Adipocyte (in vitro differentiated cells): Measurements from ENCODE around the gene DLL4.
A peak's percentile ranks its signal among the peaks of the same experiment; 100 is the strongest.

Source experiments
- DNase-seq: peaks from one replicate; pipeline ENCODE4 v3.0.0-alpha.2; 2015; ENCODE audit warnings: low read depth
- H3K27me3 ChIP-seq: replicated peaks from 2 replicates; pipeline ENCODE4 v1.7.0; 2013; ENCODE audit warnings: mild to moderate bottlenecking, low read length, moderate library complexity; ENCODE audit not compliant: control insufficient read depth, insufficient read depth
- H3K36me3 ChIP-seq: 2 replicates; pipeline ENCODE4 v1.7.0; 2013; ENCODE audit warnings: low read length, mild to moderate bottlenecking, moderate library complexity; ENCODE audit not compliant: control insufficient read depth, insufficient read depth, severe bottlenecking
- H3K4me1 ChIP-seq: 2 replicates; pipeline ENCODE4 v1.7.0; 2013; ENCODE audit warnings: mild to moderate bottlenecking, low read length, moderate library complexity; ENCODE audit not compliant: control insufficient read depth, insufficient read depth
- H3K4me3 ChIP-seq: 2 replicates; pipeline ENCODE4 v1.7.0; 2013; ENCODE audit warnings: mild to moderate bottlenecking, low read length, moderate library complexity
- H3K9ac ChIP-seq: 2 replicates; pipeline ENCODE4 v1.7.0; 2013; ENCODE audit warnings: mild to moderate bottlenecking, low read length, moderate library complexity
- H3K9me3 ChIP-seq: 2 replicates; pipeline ENCODE4 v1.7.0; 2013; ENCODE audit warnings: mild to moderate bottlenecking, low read length, moderate library complexity; ENCODE audit not compliant: control insufficient read depth

DLL4 gene

GRCh38 chr15:40930430-40931299 is 1.5 kb downstream of the DLL4 start:
- no peaks in the 10 kb centered on the region for H3K9me3 ChIP-seq
- H3K36me3 ChIP-seq, result no peaks in the 10 kb centered on the region
- H3K9ac ChIP-seq, result no peak overlapping the region
- peaks cover 67% of the 10 kb centered on the region for H3K27me3 ChIP-seq
- H3K4me1 ChIP-seq, result peaks cover 21% of the 10 kb centered on the region
- peak; percentile 47 for DNase-seq
- H3K4me3 ChIP-seq, result no peak overlapping the region

- no peaks in the 10 kb centered on the region for H3K36me3 ChIP-seq
- DNase-seq, result no peak
- H3K4me1 ChIP-seq, result peaks cover 17% of the 10 kb centered on the region
- H3K9ac ChIP-seq, result no peak overlapping the region
- H3K4me3 ChIP-seq, result no peak overlapping the region
- H3K9me3 ChIP-seq, result no peaks in the 10 kb centered on the region
- peaks cover 71% of the 10 kb centered on the region for H3K27me3 ChIP-seq
Observed at GRCh38 chr15:40931300-40932142, 2.4 kb downstream of the DLL4 start.

- Histone ChIP-seq H3K9ac (no peak overlapping the region), H3K4me3 (no peak overlapping the region), H3K4me1 (peaks cover 17% of the 10 kb centered on the region), H3K27me3 (peaks cover 64% of the 10 kb centered on the region), H3K9me3 (no peaks in the 10 kb centered on the region), H3K36me3 (no peaks in the 10 kb centered on the region)
- DNase-seq, result no peak
Observed at GRCh38 chr15:40932156-40932555, 3.0 kb downstream of the DLL4 start.

GRCh38 chr15:40932649-40933516 is 3.7 kb downstream of the DLL4 start:
- H3K9ac ChIP-seq, result no peak overlapping the region
- no peak for DNase-seq
- no peak overlapping the region for H3K4me3 ChIP-seq
- H3K36me3 ChIP-seq, result no peaks in the 10 kb centered on the region
- H3K9me3 ChIP-seq, result no peaks in the 10 kb centered on the region
- peaks cover 60% of the 10 kb centered on the region for H3K27me3 ChIP-seq
- peaks cover 17% of the 10 kb centered on the region for H3K4me1 ChIP-seq

DNA sequence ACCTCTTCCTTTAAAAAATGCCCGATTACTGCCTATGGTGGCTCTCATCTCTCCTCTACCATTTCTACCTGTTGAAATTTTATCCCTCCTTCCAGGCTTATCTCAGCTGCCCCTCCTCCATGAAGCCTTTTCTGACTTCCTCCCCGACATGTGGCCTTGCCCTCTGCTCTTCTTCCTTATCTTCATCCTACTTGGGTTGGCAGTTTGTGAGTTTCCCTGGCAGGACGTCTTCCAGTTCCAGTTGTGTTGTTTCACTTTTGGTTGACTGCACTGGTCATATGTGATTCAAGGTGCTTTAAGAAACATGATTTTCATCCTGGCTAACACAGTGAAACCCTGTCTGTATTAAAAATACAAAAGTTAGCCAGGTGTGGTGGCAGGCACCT is 4.4 kb downstream of the DLL4 start:
- Histone ChIP-seq H3K27me3 (peaks cover 58% of the 10 kb centered on the region), H3K9me3 (no peaks in the 10 kb centered on the region), H3K9ac (no peak overlapping the region), H3K4me3 (no peak overlapping the region), H3K36me3 (no peaks in the 10 kb centered on the region), H3K4me1 (peaks cover 17% of the 10 kb centered on the region)
- no peak for DNase-seq

DNA sequence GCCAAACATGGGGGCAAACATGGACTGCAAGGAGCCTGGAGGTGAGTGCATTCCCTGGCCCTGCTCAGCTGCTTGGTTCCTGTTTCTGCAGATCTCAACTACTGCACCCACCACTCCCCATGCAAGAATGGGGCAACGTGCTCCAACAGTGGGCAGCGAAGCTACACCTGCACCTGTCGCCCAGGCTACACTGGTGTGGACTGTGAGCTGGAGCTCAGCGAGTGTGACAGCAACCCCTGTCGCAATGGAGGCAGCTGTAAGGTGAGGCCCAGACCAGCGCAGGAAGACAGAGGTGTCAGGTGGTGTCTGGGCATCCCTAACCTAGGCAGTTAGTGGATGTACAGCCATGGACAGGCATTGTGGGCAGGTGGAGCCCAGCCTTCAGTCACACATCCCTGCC is 5.3 kb downstream of the DLL4 start:
- Histone ChIP-seq H3K36me3 (no peaks in the 10 kb centered on the region), H3K27me3 (peaks cover 50% of the 10 kb centered on the region), H3K4me1 (peaks cover 9% of the 10 kb centered on the region), H3K4me3 (no peak overlapping the region), H3K9me3 (no peaks in the 10 kb centered on the region), H3K9ac (no peak overlapping the region)
- no peak for DNase-seq

- Histone ChIP-seq H3K4me1 (peaks cover 2% of the 10 kb centered on the region), H3K4me3 (no peak overlapping the region), H3K9me3 (no peaks in the 10 kb centered on the region), H3K9ac (no peak overlapping the region), H3K27me3 (peaks cover 33% of the 10 kb centered on the region), H3K36me3 (no peaks in the 10 kb centered on the region)
- no peak for DNase-seq
Observed at GRCh38 chr15:40936234-40936708, 7.1 kb downstream of the DLL4 start.

- Histone ChIP-seq H3K9me3 (no peaks in the 10 kb centered on the region), H3K36me3 (no peaks in the 10 kb centered on the region), H3K4me3 (no peak overlapping the region), H3K4me1 (peaks cover 6% of the 10 kb centered on the region), H3K27me3 (peaks cover 26% of the 10 kb centered on the region), H3K9ac (no peak overlapping the region)
- DNase-seq, result peak; percentile 62
Observed at GRCh38 chr15:40936709-40937666, 7.8 kb downstream of the DLL4 start.

DNA sequence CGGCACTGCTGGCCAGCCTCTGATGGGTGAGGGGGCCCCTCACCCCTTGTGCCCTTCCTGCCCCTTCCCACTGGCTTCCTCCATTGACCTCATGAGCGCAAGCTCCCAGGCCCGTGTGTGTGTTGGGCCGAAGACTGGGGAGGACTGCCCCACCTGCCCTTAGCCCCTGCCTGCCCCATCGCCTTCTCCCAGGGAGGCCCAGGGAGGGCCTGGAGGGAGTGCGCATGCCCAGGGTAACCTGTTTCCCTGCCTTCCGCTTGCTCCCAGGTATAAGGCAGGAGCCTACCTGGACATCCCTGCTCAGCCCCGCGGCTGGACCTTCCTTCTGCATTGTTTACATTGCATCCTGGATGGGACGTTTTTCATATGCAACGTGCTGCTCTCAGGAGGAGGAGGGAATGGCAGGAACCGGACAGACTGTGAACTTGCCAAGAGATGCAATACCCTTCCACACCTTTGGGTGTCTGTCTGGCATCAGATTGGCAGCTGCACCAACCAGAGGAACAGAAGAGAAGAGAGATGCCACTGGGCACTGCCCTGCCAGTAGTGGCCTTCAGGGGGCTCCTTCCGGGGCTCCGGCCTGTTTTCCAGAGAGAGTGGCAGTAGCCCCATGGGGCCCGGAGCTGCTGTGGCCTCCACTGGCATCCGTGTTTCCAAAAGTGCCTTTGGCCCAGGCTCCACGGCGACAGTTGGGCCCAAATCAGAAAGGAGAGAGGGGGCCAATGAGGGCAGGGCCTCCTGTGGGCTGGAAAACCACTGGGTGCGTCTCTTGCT is 8.8 kb downstream of the DLL4 start:
- Histone ChIP-seq H3K4me1 (peaks cover 13% of the 10 kb centered on the region), H3K9me3 (no peaks in the 10 kb centered on the region), H3K4me3 (no peak overlapping the region), H3K9ac (no peak overlapping the region), H3K36me3 (no peaks in the 10 kb centered on the region), H3K27me3 (peaks cover 16% of the 10 kb centered on the region)
- no peak for DNase-seq

DNA sequence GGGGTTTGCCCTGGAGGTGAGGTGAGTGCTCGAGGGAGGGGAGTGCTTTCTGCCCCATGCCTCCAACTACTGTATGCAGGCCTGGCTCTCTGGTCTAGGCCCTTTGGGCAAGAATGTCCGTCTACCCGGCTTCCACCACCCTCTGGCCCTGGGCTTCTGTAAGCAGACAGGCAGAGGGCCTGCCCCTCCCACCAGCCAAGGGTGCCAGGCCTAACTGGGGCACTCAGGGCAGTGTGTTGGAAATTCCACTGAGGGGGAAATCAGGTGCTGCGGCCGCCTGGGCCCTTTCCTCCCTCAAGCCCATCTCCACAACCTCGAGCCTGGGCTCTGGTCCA is 9.4 kb downstream of the DLL4 start:
- peaks cover 13% of the 10 kb centered on the region for H3K4me1 ChIP-seq
- H3K4me3 ChIP-seq, result no peak overlapping the region
- no peak overlapping the region for H3K9ac ChIP-seq
- H3K9me3 ChIP-seq, result no peaks in the 10 kb centered on the region
- no peaks in the 10 kb centered on the region for H3K36me3 ChIP-seq
- no peak for DNase-seq
- H3K27me3 ChIP-seq, result peaks cover 15% of the 10 kb centered on the region
